Adrenal gland (tissue), 5 donors: Measurements from ENCODE around the gene CDK5R1.

Source experiments
- CTCF ChIP-seq, 6 experiments: fragments of 450-650 bp in 4 of 6; fragments of 200-600 bp in 2 of 6; sonication (generic) in 1 of 6; IDR thresholded peaks; 1 replicate in 5 of 6; 2 replicates in 1 of 6; pipeline versions ENCODE4 v1.5.1 to v1.8.0; 2016 to 2021; ENCODE audit warnings: antibody characterized with exemption in 6 of 6, mild to moderate bottlenecking in 2 of 6, moderate library complexity in 1 of 6
- POLR2A ChIP-seq, 2 donors: fragments of 450-650 bp; IDR thresholded peaks; one replicate each; pipeline ENCODE4 v1.6.1; 2017; ENCODE audit warnings: antibody characterized with exemption in 2 of 2, mild to moderate bottlenecking in 2 of 2, moderate library complexity in 1 of 2
- donor health status: DM: no; HTN: no; CAD: no.

GRCh38 chr17:32483451-32484019 is 3.3 kb upstream of the CDK5R1 start:
- TF ChIP-seq CTCF (IDR thresholded peaks at IDR 0.05) (peak; percentile 36 to 85 (median 80)), POLR2A (IDR thresholded peaks at IDR 0.05) (peak in 1 of 2 donors; percentile 36)
